Liver (tissue), 9 donors: Measurements from ENCODE around the gene DEFB110. TPM values are rescaled to one million over a fixed set of nuclear protein-coding genes. Genes with fewer than 3 reads are reported as not detected.
A peak's percentile ranks its signal among the peaks of the same experiment; 100 is the strongest.

Experiments used
- DNase-seq: peaks from one replicate; pipeline ENCODE4 v3.0.0-alpha.2; 2017; ENCODE audit warnings: low spot score
- H3K27ac ChIP-seq, 2 donors: one replicate each; pipeline ENCODE4 v1.7.0; 2013; ENCODE audit warnings: inconsistent platforms in 2 of 2, low read length in 2 of 2, control low read depth in 1 of 2, low read depth in 1 of 2, mild to moderate bottlenecking in 1 of 2
- H3K27me3 ChIP-seq, 4 donors: one replicate each; pipeline versions ENCODE4 v1.6.1 to v1.7.0; 2013; ENCODE audit warnings: low read length in 3 of 4, inconsistent platforms in 1 of 4, mild to moderate bottlenecking in 1 of 4, moderate library complexity in 1 of 4; ENCODE audit not compliant: control insufficient read depth in 4 of 4, insufficient read depth in 4 of 4
- H3K36me3 ChIP-seq, 4 donors: one replicate each; pipeline versions ENCODE4 v1.6.1 to v1.7.0; 2013; ENCODE audit warnings: low read length in 3 of 4, mild to moderate bottlenecking in 3 of 4, low read depth in 1 of 4, moderate library complexity in 1 of 4; ENCODE audit not compliant: control insufficient read depth in 4 of 4, insufficient read depth in 3 of 4
- H3K4me1 ChIP-seq, 4 donors: one replicate each; pipeline versions ENCODE4 v1.6.1 to v1.7.0; 2013; ENCODE audit warnings: low read length in 3 of 4, mild to moderate bottlenecking in 3 of 4, moderate library complexity in 1 of 4; ENCODE audit not compliant: control insufficient read depth in 4 of 4, insufficient read depth in 4 of 4
- H3K4me3 ChIP-seq, 3 donors: one replicate each; pipeline versions ENCODE4 v1.6.1 to v1.7.0; 2013; ENCODE audit warnings: low read length in 3 of 3, control low read depth in 1 of 3, low read depth in 1 of 3, mild to moderate bottlenecking in 1 of 3
- H3K9ac ChIP-seq, 2 donors: one replicate each; pipeline ENCODE4 v1.7.0; 2013; ENCODE audit warnings: low read length in 2 of 2, mild to moderate bottlenecking in 2 of 2, moderate library complexity in 2 of 2, control low read depth in 1 of 2, low read depth in 1 of 2
- H3K9me3 ChIP-seq, 4 donors: one replicate each; pipeline versions ENCODE4 v1.6.1 to v1.7.0; 2013; ENCODE audit warnings: low read length in 3 of 4; ENCODE audit not compliant: control insufficient read depth in 4 of 4
- ATF3 ChIP-seq: IDR thresholded peaks from 2 replicates; pipeline ENCODE4 v1.6.1; 2016; ENCODE audit warnings: antibody characterized with exemption
- EGR1 ChIP-seq, 2 donors: IDR thresholded peaks; 2 replicates each; pipeline ENCODE4 v1.6.1; 2016 to 2018; ENCODE audit warnings: antibody characterized with exemption in 2 of 2, low read depth in 2 of 2
- FOXA1 ChIP-seq: IDR thresholded peaks from 2 replicates; pipeline ENCODE4 v1.6.1; 2016; ENCODE audit warnings: antibody characterized with exemption
- FOXA2 ChIP-seq: IDR thresholded peaks from 2 replicates; pipeline ENCODE4 v1.6.1; 2016; ENCODE audit warnings: antibody characterized with exemption
- GABPA ChIP-seq, 2 donors: IDR thresholded peaks in 1 of 2; conservative IDR thresholded peaks in 1 of 2; 2 replicates each; pipeline ENCODE4 v1.6.1; 2016; ENCODE audit warnings: antibody characterized with exemption in 2 of 2, mild to moderate bottlenecking in 1 of 2, moderate library complexity in 1 of 2
- HNF4A ChIP-seq, 2 donors: conservative IDR thresholded peaks; 2 replicates each; pipeline ENCODE4 v1.6.1; 2016; ENCODE audit warnings: antibody characterized with exemption in 2 of 2, mild to moderate bottlenecking in 2 of 2
- HNF4G ChIP-seq: IDR thresholded peaks from 2 replicates; pipeline ENCODE4 v1.6.1; 2016; ENCODE audit warnings: antibody characterized with exemption
- JUND ChIP-seq, 2 donors: IDR thresholded peaks; 2 replicates each; pipeline ENCODE4 v1.6.1; 2016; ENCODE audit warnings: antibody characterized with exemption in 2 of 2
- NR2F2 ChIP-seq: IDR thresholded peaks from 2 replicates; pipeline ENCODE4 v1.6.1; 2016; ENCODE audit warnings: antibody characterized with exemption
- RAD21 ChIP-seq, 2 donors: IDR thresholded peaks; 2 replicates each; pipeline ENCODE4 v1.6.1; 2016; ENCODE audit warnings: antibody characterized with exemption in 2 of 2, mild to moderate bottlenecking in 2 of 2
- RXRA ChIP-seq, 2 donors: IDR thresholded peaks; 2 replicates each; pipeline ENCODE4 v1.6.1; 2017 to 2018; ENCODE audit warnings: antibody characterized with exemption in 2 of 2, mild to moderate bottlenecking in 1 of 2
- SP1 ChIP-seq: IDR thresholded peaks from 2 replicates; pipeline ENCODE4 v1.6.1; 2018; ENCODE audit warnings: antibody characterized with exemption, mild to moderate bottlenecking
- TAF1 ChIP-seq: conservative IDR thresholded peaks from 2 replicates; pipeline ENCODE4 v1.6.1; 2016; ENCODE audit warnings: antibody characterized with exemption, mild to moderate bottlenecking
- YY1 ChIP-seq: IDR thresholded peaks from 2 replicates; pipeline ENCODE4 v1.6.1; 2016; ENCODE audit warnings: antibody characterized with exemption, mild to moderate bottlenecking
- ZBTB33 ChIP-seq: IDR thresholded peaks from 2 replicates; pipeline ENCODE4 v1.6.1; 2016; ENCODE audit warnings: antibody characterized with exemption
- WGBS: extraction: QIAGEN DNeasy Blood & Tissue Kit; methylation state at CpG from one replicate; pipeline ENCODE4 v1.1.7; 2013; 5-methylcytosine and 5-hydroxymethylcytosine counted together
- polyA plus RNA-seq, 2 donors: library from polyadenylated mRNA; stranded (reverse) in 1 of 2; unstranded in 1 of 2; fragments of 200-250 nt in 1 of 2; fragments of >200 nt in 1 of 2; fragmentation: Nextera tagmentation in 1 of 2; extraction: Ambion mirVana in 1 of 2; gene quantifications; one replicate each; pipeline versions ENCODE4 v1.2.1 to v1.2.3, GENCODE V29; 2013 to 2015
- total RNA-seq, 2 donors: library from RNA; depleted of rRNA; stranded (reverse); fragments of >200 nt; gene quantifications; one replicate each; pipeline ENCODE4 v1.2.3, GENCODE V29; 2014
- TF ChIP-seq, protein P1 (sequence below): IDR thresholded peaks from 2 replicates; pipeline ENCODE4 v1.6.1; 2016; ENCODE audit warnings: antibody characterized with exemption
- TF ChIP-seq, protein P2 (sequence below): IDR thresholded peaks from 2 replicates; pipeline ENCODE4 v1.6.1; 2016; ENCODE audit warnings: antibody characterized with exemption, mild to moderate bottlenecking
- TF ChIP-seq, protein P3 (sequence below): fragments of 150-350 bp; IDR thresholded peaks from 2 replicates; pipeline ENCODE4 v1.5.1; 2017; ENCODE audit warnings: improper control_type of control experiment, low read depth, low read length; ENCODE audit not compliant: missing input control
- donor health status: healthy.
- donor health status: healthy.
- donor health status: healthy.
- donor health status: healthy.
- donor health status: healthy.

The DEFB110 gene
- total and polyA plus RNA-seq, 4 donors: not detected

DNA sequence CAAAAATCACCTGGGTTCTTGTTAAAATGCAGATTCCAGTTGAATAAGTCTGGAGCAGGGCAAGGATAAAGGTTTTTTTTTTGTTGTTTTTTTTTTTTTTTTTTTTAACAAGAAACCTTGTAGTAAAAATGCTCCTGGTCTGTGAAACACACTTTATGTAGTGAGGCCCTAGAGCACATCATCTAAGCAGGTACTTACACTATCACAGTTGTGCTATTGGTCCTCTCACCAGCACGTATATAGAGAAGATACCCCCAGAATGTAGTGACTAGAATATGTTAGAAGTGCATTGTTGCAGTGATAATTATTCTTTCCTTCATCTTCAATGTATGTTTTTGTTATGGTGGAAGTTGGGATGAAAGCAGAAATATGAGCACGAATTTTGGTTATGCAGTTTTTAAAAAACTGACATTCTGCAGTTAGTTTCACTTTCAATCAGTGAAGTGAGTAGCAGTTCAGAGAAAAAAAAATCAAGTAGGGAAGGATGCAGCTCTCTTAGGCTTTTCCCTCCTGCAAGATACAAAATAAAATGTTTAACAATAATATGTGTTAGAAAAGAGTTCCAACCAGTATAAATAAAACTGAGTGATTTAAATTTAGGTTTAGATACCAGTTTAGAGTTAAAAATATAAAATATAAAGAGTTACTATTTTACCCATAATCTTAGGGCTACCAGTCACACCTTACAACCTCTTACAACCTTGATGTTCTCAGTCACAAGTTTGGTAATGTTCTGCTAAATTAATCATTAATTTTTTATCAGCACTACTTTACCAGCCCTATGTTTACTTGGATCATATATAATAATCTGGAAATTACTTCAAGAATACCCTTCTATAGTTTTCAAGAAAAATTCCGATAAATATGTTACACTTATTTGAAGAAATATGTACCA is 43.2 kb downstream of the DEFB110 start:
- no peaks in the 10 kb centered on the region for H3K27me3 ChIP-seq
- TF ChIP-seq JUND (IDR thresholded peaks at IDR 0.05) (no peak), HNF4A (conservative IDR thresholded peaks at IDR 0.05) (no peak), EGR1 (IDR thresholded peaks at IDR 0.05; ENCODE audit: low read depth in 2 of 2) (no peak), RXRA (IDR thresholded peaks at IDR 0.05) (no peak), SP1 (no peak), FOXA2 (no peak), RAD21 (IDR thresholded peaks at IDR 0.05) (no peak), GABPA (IDR thresholded peaks at IDR 0.05 in 1 of 2, conservative IDR thresholded peaks at IDR 0.05 in 1 of 2) (no peak), YY1 (no peak), ZBTB33 (no peak)
- TF ChIP-seq, protein P1, sequence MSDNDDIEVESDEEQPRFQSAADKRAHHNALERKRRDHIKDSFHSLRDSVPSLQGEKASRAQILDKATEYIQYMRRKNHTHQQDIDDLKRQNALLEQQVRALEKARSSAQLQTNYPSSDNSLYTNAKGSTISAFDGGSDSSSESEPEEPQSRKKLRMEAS: no peak
- peak overlapping the region in 1 of 2 donors; percentile 54 for H3K9ac ChIP-seq
- H3K4me1 ChIP-seq: peaks cover 0 to 3% (median 0%) of the 10 kb centered on the region in 4 donors
- H3K36me3 ChIP-seq: no peaks in the 10 kb centered on the region
- H3K9me3 ChIP-seq: no peaks in the 10 kb centered on the region
- peak overlapping the region in 2 of 3 donors; percentile 48 to 53 for H3K4me3 ChIP-seq
- DNase-seq: no peak
- WGBS: 37% methylated on average over 3 of the region's 3 CpGs
- H3K27ac ChIP-seq: no peak overlapping the region

- H3K9me3 ChIP-seq: no peaks in the 10 kb centered on the region
- H3K9ac ChIP-seq: no peak within 1 kb of the TSS
- TF ChIP-seq, protein P2, sequence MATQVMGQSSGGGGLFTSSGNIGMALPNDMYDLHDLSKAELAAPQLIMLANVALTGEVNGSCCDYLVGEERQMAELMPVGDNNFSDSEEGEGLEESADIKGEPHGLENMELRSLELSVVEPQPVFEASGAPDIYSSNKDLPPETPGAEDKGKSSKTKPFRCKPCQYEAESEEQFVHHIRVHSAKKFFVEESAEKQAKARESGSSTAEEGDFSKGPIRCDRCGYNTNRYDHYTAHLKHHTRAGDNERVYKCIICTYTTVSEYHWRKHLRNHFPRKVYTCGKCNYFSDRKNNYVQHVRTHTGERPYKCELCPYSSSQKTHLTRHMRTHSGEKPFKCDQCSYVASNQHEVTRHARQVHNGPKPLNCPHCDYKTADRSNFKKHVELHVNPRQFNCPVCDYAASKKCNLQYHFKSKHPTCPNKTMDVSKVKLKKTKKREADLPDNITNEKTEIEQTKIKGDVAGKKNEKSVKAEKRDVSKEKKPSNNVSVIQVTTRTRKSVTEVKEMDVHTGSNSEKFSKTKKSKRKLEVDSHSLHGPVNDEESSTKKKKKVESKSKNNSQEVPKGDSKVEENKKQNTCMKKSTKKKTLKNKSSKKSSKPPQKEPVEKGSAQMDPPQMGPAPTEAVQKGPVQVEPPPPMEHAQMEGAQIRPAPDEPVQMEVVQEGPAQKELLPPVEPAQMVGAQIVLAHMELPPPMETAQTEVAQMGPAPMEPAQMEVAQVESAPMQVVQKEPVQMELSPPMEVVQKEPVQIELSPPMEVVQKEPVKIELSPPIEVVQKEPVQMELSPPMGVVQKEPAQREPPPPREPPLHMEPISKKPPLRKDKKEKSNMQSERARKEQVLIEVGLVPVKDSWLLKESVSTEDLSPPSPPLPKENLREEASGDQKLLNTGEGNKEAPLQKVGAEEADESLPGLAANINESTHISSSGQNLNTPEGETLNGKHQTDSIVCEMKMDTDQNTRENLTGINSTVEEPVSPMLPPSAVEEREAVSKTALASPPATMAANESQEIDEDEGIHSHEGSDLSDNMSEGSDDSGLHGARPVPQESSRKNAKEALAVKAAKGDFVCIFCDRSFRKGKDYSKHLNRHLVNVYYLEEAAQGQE: no peak
- TF ChIP-seq, protein P1: no peak
- TF ChIP-seq ATF3: no peak
- TF ChIP-seq RAD21 (IDR thresholded peaks at IDR 0.05): no peak
- no peak for TF ChIP-seq ZBTB33
- TF ChIP-seq, protein P3, sequence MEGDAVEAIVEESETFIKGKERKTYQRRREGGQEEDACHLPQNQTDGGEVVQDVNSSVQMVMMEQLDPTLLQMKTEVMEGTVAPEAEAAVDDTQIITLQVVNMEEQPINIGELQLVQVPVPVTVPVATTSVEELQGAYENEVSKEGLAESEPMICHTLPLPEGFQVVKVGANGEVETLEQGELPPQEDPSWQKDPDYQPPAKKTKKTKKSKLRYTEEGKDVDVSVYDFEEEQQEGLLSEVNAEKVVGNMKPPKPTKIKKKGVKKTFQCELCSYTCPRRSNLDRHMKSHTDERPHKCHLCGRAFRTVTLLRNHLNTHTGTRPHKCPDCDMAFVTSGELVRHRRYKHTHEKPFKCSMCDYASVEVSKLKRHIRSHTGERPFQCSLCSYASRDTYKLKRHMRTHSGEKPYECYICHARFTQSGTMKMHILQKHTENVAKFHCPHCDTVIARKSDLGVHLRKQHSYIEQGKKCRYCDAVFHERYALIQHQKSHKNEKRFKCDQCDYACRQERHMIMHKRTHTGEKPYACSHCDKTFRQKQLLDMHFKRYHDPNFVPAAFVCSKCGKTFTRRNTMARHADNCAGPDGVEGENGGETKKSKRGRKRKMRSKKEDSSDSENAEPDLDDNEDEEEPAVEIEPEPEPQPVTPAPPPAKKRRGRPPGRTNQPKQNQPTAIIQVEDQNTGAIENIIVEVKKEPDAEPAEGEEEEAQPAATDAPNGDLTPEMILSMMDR: no peak
- no peak for TF ChIP-seq EGR1 (IDR thresholded peaks at IDR 0.05; ENCODE audit: low read depth in 2 of 2)
- no peak for TF ChIP-seq TAF1
- TF ChIP-seq FOXA2: no peak
- no peak for TF ChIP-seq HNF4A (conservative IDR thresholded peaks at IDR 0.05)
- no peak for TF ChIP-seq FOXA1
- no peak for TF ChIP-seq YY1
- TF ChIP-seq GABPA (IDR thresholded peaks at IDR 0.05 in 1 of 2, conservative IDR thresholded peaks at IDR 0.05 in 1 of 2): no peak
- TF ChIP-seq HNF4G: no peak
- TF ChIP-seq RXRA (IDR thresholded peaks at IDR 0.05): no peak
- TF ChIP-seq NR2F2: no peak
- TF ChIP-seq JUND (IDR thresholded peaks at IDR 0.05): no peak
- no peaks in the 10 kb centered on the region for H3K36me3 ChIP-seq
- H3K4me3 ChIP-seq: no peak within 1 kb of the TSS
- 63% methylated on average over 2 of the region's 2 CpGs for WGBS
- H3K27me3 ChIP-seq: no peaks in the 10 kb centered on the region
- no peak within 1 kb of the TSS for H3K27ac ChIP-seq
- no peak for DNase-seq
- no peaks in the 10 kb centered on the region for H3K4me1 ChIP-seq
Measured at GRCh38 chr6:49969605-49970004, 52.2 kb downstream of the DEFB110 start, which contains the start of gene DEFB113. Gene DEFB113, minus strand, starts transcription at chr6:49969625. Its CDS starts 0 bp downstream, at chr6:49969625.
